Right lobe of liver (tissue), 4 donors: ENCODE results near the gene SHOC2.

Experiments used
- CTCF ChIP-seq, 4 donors: fragments of 200-600 bp in 3 of 4; fragments of 450-650 bp in 1 of 4; IDR thresholded peaks; one replicate each; pipeline versions ENCODE4 v1.5.1 to v1.8.0; 2016 to 2022; ENCODE audit warnings: antibody characterized with exemption in 4 of 4, mild to moderate bottlenecking in 2 of 4
- POLR2A ChIP-seq: fragments of 450-650 bp; IDR thresholded peaks from one replicate; pipeline ENCODE4 v1.6.1; 2017; ENCODE audit warnings: antibody characterized with exemption, mild to moderate bottlenecking
- donor health status: DM: no; HTN: no; CAD: no.
- donor health status: DM: no; HTN: no; CAD: no.
- donor health status: DM: no; HTN: yes; CAD: no.

DNA sequence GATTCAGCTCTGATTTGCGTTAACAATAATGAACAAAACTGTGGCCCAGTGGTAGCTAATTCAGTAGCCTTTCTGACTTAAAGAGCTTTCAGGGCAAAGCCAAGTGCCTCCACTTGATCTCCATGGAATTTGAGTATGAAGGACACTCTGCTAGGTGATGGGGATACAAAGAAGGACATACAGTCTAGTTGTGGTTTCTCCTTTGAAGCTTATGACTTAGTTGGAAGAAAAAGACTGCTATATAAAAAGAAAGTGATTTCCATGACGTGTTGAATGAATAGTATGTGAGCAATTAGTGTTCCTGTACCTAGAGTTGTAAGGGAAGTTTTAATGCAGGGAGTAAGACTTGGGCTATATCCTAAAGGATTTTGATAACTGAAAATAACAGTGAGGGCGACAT lies 39.4 kb upstream of the SHOC2 start:
- no peak for TF ChIP-seq CTCF (IDR thresholded peaks at IDR 0.05)
- no peak for TF ChIP-seq POLR2A
